Tibial artery (tissue), 4 donors: Measurements from ENCODE around the gene CEP41.
"Not testable (repeated sequence)": the region's sequence is repeated elsewhere in the genome, so short reads cannot be mapped to it uniquely, and the experiment has no call there.

Experiments used
- DNase-seq, 2 donors: peaks; one replicate each; pipeline ENCODE4 v3.0.0-alpha.2; 2019
- H3K27ac ChIP-seq, 2 donors: fragments of 200-600 bp; sonication (generic) in 1 of 2; 1 replicate in 1 of 2; 2 replicates in 1 of 2; pipeline ENCODE4 v1.5.1; 2018 to 2019; ENCODE audit warnings: mild to moderate bottlenecking in 1 of 2
- H3K27me3 ChIP-seq, 2 donors: fragments of 200-600 bp; sonication (generic) in 1 of 2; one replicate each; pipeline versions ENCODE4 v1.5.1 to v1.6.0; 2016 to 2019
- H3K36me3 ChIP-seq, 3 donors: fragments of 200-600 bp; sonication (generic) in 2 of 3; one replicate each; pipeline ENCODE4 v1.5.1; 2016 to 2019; ENCODE audit warnings: mild to moderate bottlenecking in 2 of 3
- H3K4me1 ChIP-seq, 4 donors: fragments of 200-600 bp; sonication (generic) in 2 of 4; 1 replicate in 3 of 4; 2 replicates in 1 of 4; pipeline ENCODE4 v1.5.1; 2016 to 2019
- H3K4me3 ChIP-seq, 2 donors: fragments of 200-600 bp; sonication (generic) in 1 of 2; 1 replicate in 1 of 2; 2 replicates in 1 of 2; pipeline ENCODE4 v1.5.1; 2018 to 2019; ENCODE audit warnings: mild to moderate bottlenecking in 2 of 2
- H3K9me3 ChIP-seq, 3 donors: fragments of 200-600 bp; sonication (generic) in 1 of 3; one replicate each; pipeline ENCODE4 v1.5.1; 2016 to 2019
- intact Hi-C: fragments of 100-400 bp; cut with DNase I; formaldehyde crosslinking; loops from one replicate; pipeline ENCODE4 v1.15.0; 2023; ENCODE audit warnings: low total_unique reads
- TF ChIP-seq, protein P1 (sequence below), 2 experiments: fragments of 200-600 bp in 1 of 2; fragments of 450-650 bp in 1 of 2; IDR thresholded peaks; one replicate each; pipeline ENCODE4 v1.5.1; 2017 to 2019; ENCODE audit warnings: antibody characterized with exemption in 2 of 2, mild to moderate bottlenecking in 1 of 2, moderate library complexity in 1 of 2

CEP41 gene

DNA sequence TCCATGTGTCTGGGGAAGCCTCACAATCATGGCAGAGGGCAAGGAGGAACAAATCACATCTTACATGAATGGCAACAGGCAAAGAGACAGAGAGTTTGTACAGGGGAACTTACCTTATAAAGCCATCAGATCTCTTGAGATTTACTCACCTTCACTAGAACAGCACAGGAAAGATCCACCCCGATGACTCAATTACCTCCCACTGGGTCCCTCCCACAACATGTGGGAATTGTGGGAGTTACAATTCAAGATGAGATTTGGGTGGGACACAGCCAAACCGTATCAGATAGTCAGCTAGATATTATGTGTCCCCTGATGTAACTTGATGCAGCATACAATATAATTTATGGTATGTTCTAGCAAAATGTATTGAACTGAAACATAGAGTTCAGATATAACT is 14.1 kb upstream of the CEP41 start:
- Histone ChIP-seq H3K4me3 (no peak overlapping the region), H3K9me3 (peaks cover 0 to 9% (median 8%) of the 10 kb centered on the region in 3 donors), H3K4me1 (no peaks in the 10 kb centered on the region), H3K36me3 (no peaks in the 10 kb centered on the region), H3K27ac (no peak overlapping the region), H3K27me3 (no peaks in the 10 kb centered on the region)
- intact Hi-C loops, result no loop called here
- DNase-seq, result no peak
- TF ChIP-seq, protein P1, sequence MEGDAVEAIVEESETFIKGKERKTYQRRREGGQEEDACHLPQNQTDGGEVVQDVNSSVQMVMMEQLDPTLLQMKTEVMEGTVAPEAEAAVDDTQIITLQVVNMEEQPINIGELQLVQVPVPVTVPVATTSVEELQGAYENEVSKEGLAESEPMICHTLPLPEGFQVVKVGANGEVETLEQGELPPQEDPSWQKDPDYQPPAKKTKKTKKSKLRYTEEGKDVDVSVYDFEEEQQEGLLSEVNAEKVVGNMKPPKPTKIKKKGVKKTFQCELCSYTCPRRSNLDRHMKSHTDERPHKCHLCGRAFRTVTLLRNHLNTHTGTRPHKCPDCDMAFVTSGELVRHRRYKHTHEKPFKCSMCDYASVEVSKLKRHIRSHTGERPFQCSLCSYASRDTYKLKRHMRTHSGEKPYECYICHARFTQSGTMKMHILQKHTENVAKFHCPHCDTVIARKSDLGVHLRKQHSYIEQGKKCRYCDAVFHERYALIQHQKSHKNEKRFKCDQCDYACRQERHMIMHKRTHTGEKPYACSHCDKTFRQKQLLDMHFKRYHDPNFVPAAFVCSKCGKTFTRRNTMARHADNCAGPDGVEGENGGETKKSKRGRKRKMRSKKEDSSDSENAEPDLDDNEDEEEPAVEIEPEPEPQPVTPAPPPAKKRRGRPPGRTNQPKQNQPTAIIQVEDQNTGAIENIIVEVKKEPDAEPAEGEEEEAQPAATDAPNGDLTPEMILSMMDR (IDR thresholded peaks at IDR 0.05), result no peak

DNA sequence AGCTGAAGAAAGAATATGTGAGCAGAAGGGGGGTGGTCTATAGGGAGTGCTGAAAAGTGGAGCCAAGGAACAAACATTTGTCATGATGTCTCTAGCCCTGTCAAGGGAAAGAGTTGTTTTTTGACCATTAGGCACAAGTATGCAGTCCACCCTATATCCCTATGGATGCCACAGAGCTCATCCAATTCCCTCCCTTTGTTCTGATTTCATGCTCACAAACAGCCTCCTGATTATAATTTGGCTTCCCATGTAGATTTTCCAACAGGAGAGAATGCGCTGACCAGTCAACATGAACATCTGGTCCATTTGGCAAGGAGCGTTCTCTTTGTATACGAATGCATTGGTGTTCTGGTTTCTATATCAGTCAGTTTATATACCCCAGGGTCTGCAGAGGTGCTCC is 12.1 kb upstream of the CEP41 start:
- Histone ChIP-seq H3K4me1 (no peaks in the 10 kb centered on the region), H3K4me3 (no peak overlapping the region), H3K36me3 (no peaks in the 10 kb centered on the region), H3K27ac (no peak overlapping the region), H3K9me3 (peaks cover 0 to 4% (median 0%) of the 10 kb centered on the region in 3 donors), H3K27me3 (no peaks in the 10 kb centered on the region)
- TF ChIP-seq, protein P1 (IDR thresholded peaks at IDR 0.05), result no peak
- intact Hi-C loops, result no loop called here
- DNase-seq, result no peak

DNA sequence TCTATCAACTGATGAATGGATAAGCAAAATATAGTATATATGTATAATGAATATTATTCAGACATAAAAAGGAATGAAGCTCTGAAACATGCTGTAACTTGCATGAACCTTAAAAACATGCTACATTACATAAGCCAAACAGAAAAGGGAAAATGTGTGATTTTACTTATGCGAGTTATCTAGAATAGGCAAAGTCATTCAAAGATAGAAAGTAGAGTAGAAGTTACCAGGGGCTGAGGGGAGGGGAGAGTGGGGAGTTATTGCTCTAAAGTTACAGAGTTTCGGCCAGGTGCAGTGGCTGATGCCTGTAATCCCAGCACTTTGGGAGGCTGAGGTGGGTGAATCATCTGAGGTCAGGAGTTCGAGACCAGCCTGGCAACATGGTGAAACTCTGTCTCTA is 10.5 kb upstream of the CEP41 start:
- H3K4me1 ChIP-seq, H3K36me3 ChIP-seq, H3K27ac ChIP-seq, H3K9me3 ChIP-seq, DNase-seq, H3K27me3 ChIP-seq, H3K4me3 ChIP-seq, intact Hi-C loops: not testable (repeated sequence)

DNA sequence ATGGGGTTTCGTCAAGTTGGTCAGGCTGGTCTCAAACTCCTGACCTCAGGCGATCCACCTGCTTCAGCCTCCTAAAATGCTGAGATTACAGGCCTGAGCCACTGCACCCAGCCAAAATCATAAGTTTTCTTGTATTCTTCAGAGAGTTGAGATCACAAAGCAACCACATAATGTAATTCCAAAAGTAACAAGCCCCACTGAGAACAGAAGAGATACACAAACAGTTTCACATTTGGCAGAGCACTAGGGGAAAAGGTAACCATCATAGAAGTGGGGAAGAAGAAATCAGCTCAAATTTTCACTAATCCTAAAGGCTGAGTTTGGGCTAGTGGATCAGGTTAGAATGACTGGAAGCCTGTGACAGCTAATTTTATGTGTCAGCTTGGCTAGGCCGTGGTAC is 5.4 kb upstream of the CEP41 start:
- Histone ChIP-seq H3K36me3 (no peaks in the 10 kb centered on the region), H3K9me3 (peaks cover 0 to 9% (median 0%) of the 10 kb centered on the region in 3 donors), H3K4me3 (no peak overlapping the region), H3K27ac (no peak overlapping the region), H3K4me1 (peaks cover 0 to 9% (median 3%) of the 10 kb centered on the region in 4 donors), H3K27me3 (no peaks in the 10 kb centered on the region)
- TF ChIP-seq, protein P1 (IDR thresholded peaks at IDR 0.05), result no peak
- intact Hi-C loops, result no loop called here
- no peak for DNase-seq

DNA sequence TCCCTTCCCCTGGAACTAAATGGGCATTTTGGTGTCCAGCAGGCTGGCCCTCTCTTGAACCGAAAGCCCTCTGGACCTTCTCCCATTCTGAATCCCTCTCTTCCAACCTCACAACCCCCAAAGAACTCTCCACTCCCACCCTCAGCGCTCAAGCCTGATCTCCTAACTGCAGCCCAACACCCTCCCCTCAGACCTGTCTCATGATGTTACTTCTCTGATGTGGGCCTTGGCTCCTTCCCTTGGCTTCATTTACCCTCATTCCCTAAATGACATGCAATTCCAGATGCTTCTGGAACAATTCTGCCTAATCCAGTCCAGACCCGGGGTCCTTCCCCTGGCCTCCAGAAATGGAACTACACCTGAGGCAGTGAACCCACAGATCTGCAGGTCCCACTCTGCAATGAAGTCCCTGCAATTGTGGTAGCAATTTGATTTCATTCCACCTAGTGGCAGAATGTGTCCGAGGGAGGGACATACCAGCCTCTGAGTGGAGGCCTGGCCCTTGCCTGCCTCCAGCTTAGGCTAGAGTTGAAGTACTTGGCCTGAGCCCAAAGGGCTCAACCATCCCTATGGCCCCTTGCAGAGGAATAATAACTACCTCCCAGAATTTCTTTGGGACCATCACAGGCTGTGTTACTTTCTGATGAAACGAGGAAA is 4.1 kb upstream of the CEP41 start:
- no peak for DNase-seq

DNA sequence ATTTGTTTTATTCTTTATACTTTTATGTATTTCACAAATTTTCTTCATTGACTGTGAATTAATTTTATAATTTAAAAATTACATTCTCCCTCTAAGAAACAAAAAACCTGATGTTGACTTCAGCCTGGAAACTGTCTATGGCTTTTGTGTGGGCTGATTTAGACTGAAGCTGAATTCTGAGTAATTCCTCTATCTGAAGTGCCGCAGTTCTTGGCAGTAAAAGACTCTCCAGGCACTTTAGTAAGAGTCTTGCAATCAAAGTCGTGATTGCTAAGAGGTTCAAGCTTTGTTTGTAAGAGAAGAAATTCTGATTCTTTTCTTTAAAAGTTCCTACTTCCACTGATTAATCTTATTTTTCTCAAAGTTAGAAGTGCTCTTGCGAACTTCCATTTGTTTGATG is 3.4 kb upstream of the CEP41 start:
- H3K36me3 ChIP-seq, result no peaks in the 10 kb centered on the region
- peaks cover 0 to 14% (median 5%) of the 10 kb centered on the region in 4 donors for H3K4me1 ChIP-seq
- H3K27me3 ChIP-seq, result no peaks in the 10 kb centered on the region
- peaks cover 0 to 9% (median 0%) of the 10 kb centered on the region in 3 donors for H3K9me3 ChIP-seq
- H3K4me3 ChIP-seq, result no peak overlapping the region
- H3K27ac ChIP-seq, result no peak overlapping the region
- intact Hi-C loops, result loop anchor here (5.0 kb wide), 1 partner anchor 147 kb away; no protein-coding TSS in a partner anchor
- no peak for DNase-seq
- TF ChIP-seq, protein P1 (IDR thresholded peaks at IDR 0.05), result no peak

More for the DNA sequence above, 4.1 kb upstream of the CEP41 start:
- TF ChIP-seq, protein P1 (IDR thresholded peaks at IDR 0.05), result no peak
- Histone ChIP-seq H3K4me3 (no peak overlapping the region), H3K27me3 (no peaks in the 10 kb centered on the region), H3K27ac (no peak overlapping the region), H3K9me3 (peaks cover 0 to 9% (median 0%) of the 10 kb centered on the region in 3 donors), H3K4me1 (peaks cover 0 to 14% (median 5%) of the 10 kb centered on the region in 4 donors), H3K36me3 (no peaks in the 10 kb centered on the region)
- intact Hi-C loops, result loop anchor here (5.0 kb wide), 1 partner anchor 148 kb away; no protein-coding TSS in a partner anchor
